HepG2 (cell line): ENCODE measurements around the gene PTPRD. TPM values are rescaled to one million over a fixed set of nuclear protein-coding genes. Genes with fewer than 3 reads are reported as not detected.

Source experiments
- ATAC-seq: fragments of 200-7000 bp; cut with Tn5 transposase; 3 replicates; pipeline ENCODE4 v1.9.1; 2020; ENCODE audit warnings: mild to moderate bottlenecking, moderate library complexity
- BruUV-seq: library from RNA; stranded (reverse); fragments of 400-500 nt; replicated peaks from 2 replicates; lab custom pipeline; 2021; lab: Mats Ljungman, UMichigan
- CTCF ChIA-PET: fragments of 300-600 bp; formaldehyde crosslinking; extraction: SDS; loops from one replicate; lab custom pipeline; 2021; ENCODE audit warnings: low total read pairs, inconsistent platforms, low intra/inter-chr PET ratio; lab: Yijun Ruan, JAX
- POLR2A ChIA-PET: fragments of 350-600 bp; sonication (Branson Sonifier 250); formaldehyde crosslinking; loops from one replicate; lab custom pipeline; 2020; ENCODE audit warnings: antibody characterized with exemption, inconsistent platforms; lab: Yijun Ruan, JAX
- DNase-seq: peaks from one replicate; pipeline ENCODE4 v3.0.0-alpha.2; 2015; ENCODE audit warnings: low spot score
- FAIRE-seq: peaks from 3 replicates; lab custom pipeline; 2011; peaks lifted over from hg19 to GRCh38; lab: Jason Lieb, UNC
- H2AFZ ChIP-seq: one replicate; pipeline ENCODE4 v1.6.1; 2011; ENCODE audit warnings: low read length, inconsistent platforms
- H3K27ac ChIP-seq: fragments of 300-600 bp; 3 replicates; pipeline ENCODE4 v1.8.0; 2011; ENCODE audit warnings: mixed run types, mild to moderate bottlenecking, mixed read lengths, low read length, inconsistent platforms; ENCODE audit not compliant: insufficient read depth; ENCODE audit errors: extremely low read length
- H3K27me3 ChIP-seq, 2 experiments: fragments of 200-600 bp in 1 of 2; 2 replicates in 1 of 2; 3 replicates in 1 of 2; pipeline versions ENCODE4 v1.6.0 to v1.8.0; 2011; ENCODE audit warnings: low read length in 2 of 2, mild to moderate bottlenecking in 2 of 2, moderate library complexity in 2 of 2, inconsistent platforms in 1 of 2; ENCODE audit not compliant: insufficient read depth in 2 of 2, control insufficient read depth in 1 of 2
- H3K36me3 ChIP-seq, 2 experiments: fragments of 200-600 bp in 1 of 2; replicated peaks in 1 of 2; 2 replicates in 1 of 2; 3 replicates in 1 of 2; pipeline versions ENCODE4 v1.5.1 to v1.8.0; 2011; ENCODE audit warnings: low read length in 2 of 2, inconsistent platforms in 1 of 2; ENCODE audit not compliant: insufficient read depth in 2 of 2, control insufficient read depth in 1 of 2
- H3K4me1 ChIP-seq: 2 replicates; pipeline ENCODE4 v1.5.1; 2012; ENCODE audit warnings: low read length, inconsistent platforms; ENCODE audit not compliant: insufficient read depth
- H3K4me2 ChIP-seq: 2 replicates; pipeline ENCODE4 v1.6.0; 2011; ENCODE audit warnings: low read depth, low read length, inconsistent platforms
- H3K4me3 ChIP-seq, 3 experiments: fragments of 200-600 bp in 1 of 3; sonication (generic), shearing (Covaris generic) in 1 of 3; replicated peaks in 1 of 3; 2 replicates each; pipeline ENCODE4 v1.5.1; 2011 to 2016; ENCODE audit warnings: low read length in 3 of 3, inconsistent platforms in 2 of 3, low read depth in 2 of 3, mild to moderate bottlenecking in 2 of 3, control low read depth in 1 of 3, mixed read lengths in 1 of 3; ENCODE audit not compliant: insufficient read depth in 1 of 3
- H3K79me2 ChIP-seq: one replicate; pipeline ENCODE4 v1.6.1; 2011; ENCODE audit warnings: low read length, inconsistent platforms; ENCODE audit not compliant: insufficient read depth
- H3K9ac ChIP-seq: 2 replicates; pipeline ENCODE4 v1.6.0; 2011; ENCODE audit warnings: mild to moderate bottlenecking, low read depth, low read length, inconsistent platforms; ENCODE audit not compliant: insufficient read depth
- H3K9me3 ChIP-seq: 2 replicates; pipeline ENCODE4 v1.5.1; 2012; ENCODE audit warnings: mild to moderate bottlenecking, low read length
- H4K20me1 ChIP-seq: 2 replicates; pipeline ENCODE4 v1.6.0; 2011; ENCODE audit warnings: inconsistent platforms, mild to moderate bottlenecking, low read length, moderate library complexity; ENCODE audit not compliant: insufficient read depth
- DR1 ChIP-seq: sonication (generic); formaldehyde crosslinking; IDR thresholded peaks from 2 replicates; pipeline ENCODE4 v1.8.0; 2021; ENCODE audit warnings: mild to moderate bottlenecking, missing genetic modification reagents, inconsistent platforms
- FOXP1 ChIP-seq, 2 experiments: fragments of 450-650 bp in 1 of 2; IDR thresholded peaks; 2 replicates each; pipeline ENCODE4 v1.6.1; 2017 to 2018; ENCODE audit warnings: antibody characterized with exemption in 1 of 2
- KDM3A ChIP-seq: IDR thresholded peaks from 2 replicates; pipeline ENCODE4 v1.6.1; 2018; ENCODE audit warnings: low read depth, missing compliant biosample characterization
- MEF2D ChIP-seq: sonication (generic); formaldehyde crosslinking; IDR thresholded peaks from 2 replicates; pipeline ENCODE4 v1.5.1; 2020; ENCODE audit warnings: mild to moderate bottlenecking, missing genetic modification reagents
- MXD4 ChIP-seq: IDR thresholded peaks from 2 replicates; pipeline ENCODE4 v1.6.1; 2016; ENCODE audit warnings: mild to moderate bottlenecking, missing biosample characterization, missing genetic modification reagents
- PHF8 ChIP-seq: sonication (generic); formaldehyde crosslinking; IDR thresholded peaks from 2 replicates; pipeline ENCODE4 v1.5.0; 2020; ENCODE audit warnings: missing genetic modification reagents
- SIX4 ChIP-seq: sonication (generic); formaldehyde crosslinking; IDR thresholded peaks from 2 replicates; pipeline ENCODE4 v1.4.0; 2020; ENCODE audit warnings: missing genetic modification reagents
- ZEB1 ChIP-seq: IDR thresholded peaks from 2 replicates; pipeline ENCODE4 v1.6.1; 2012; ENCODE audit warnings: mild to moderate bottlenecking, low read depth, inconsistent platforms; ENCODE audit not compliant: insufficient replicate concordance
- ZNF180 ChIP-seq: sonication (generic); formaldehyde crosslinking; IDR thresholded peaks from 2 replicates; pipeline ENCODE4 v1.4.0; 2020; ENCODE audit warnings: low read depth, missing genetic modification reagents, borderline replicate concordance
- ZNF512 ChIP-seq: sonication (generic); formaldehyde crosslinking; IDR thresholded peaks from 2 replicates; pipeline ENCODE4 v1.4.0; 2020; ENCODE audit warnings: mild to moderate bottlenecking, missing genetic modification reagents
- ZSCAN25 ChIP-seq: sonication (generic); formaldehyde crosslinking; IDR thresholded peaks from 2 replicates; pipeline ENCODE4 v1.8.0; 2022; ENCODE audit warnings: mild to moderate bottlenecking, missing genetic modification reagents
- WGBS: methylation state at CpG from one replicate; pipeline ENCODE4 v1.1.6; 2017; ENCODE audit warnings: low lambda C conversion rate; 5-methylcytosine and 5-hydroxymethylcytosine counted together
- in situ Hi-C: cut with HindIII; loops from 2 replicates; pipeline ENCODE4 v1.10.0; 2017; ENCODE audit warnings: low pct_unique_long_range_greater_than_20kb; ENCODE audit not compliant: extremely low pct_ligation_motif_present
- intact Hi-C: fragments of 100-400 bp; cut with micrococcal nuclease; formaldehyde crosslinking; loops from one replicate; pipeline ENCODE4 v1.10.0; 2022; ENCODE audit not compliant: unreplicated experiment
- polyA plus RNA-seq, 8 experiments: library from polyadenylated mRNA; depleted of rRNA in 3 of 8; stranded (reverse) in 7 of 8; unstranded in 1 of 8; fragments of >200 nt; fragmentation: Illumina TruSeq in 4 of 8; extraction: Trizol in 4 of 8; gene quantifications; 2 replicates each; pipeline versions ENCODE4 v1.2.1 to v1.2.3, GENCODE V29; 2011 to 2016; ENCODE audit warnings: low read depth in 4 of 8, missing spikeins in 1 of 8, mixed read lengths in 1 of 8; ENCODE audit not compliant: insufficient read depth in 1 of 8
- total RNA-seq, 5 experiments: library from RNA; depleted of rRNA; stranded (reverse); fragments of >200 nt; fragmentation: Illumina TruSeq; extraction: Trizol; gene quantifications; 2 replicates each; pipeline ENCODE4 v1.2.3, GENCODE V29; 2016; ENCODE audit warnings: low read depth in 1 of 5

PTPRD gene
- total and polyA plus RNA-seq, 2 of the 13 experiments (the other 11 are each of a cell fraction or from before 2014, with no cell fraction given): 0.05 TPM; not detected in 1

- POLR2A ChIA-PET: no interaction called here
- BruUV-seq: no TSS peak
- H3K4me3 ChIP-seq: no peak overlapping the region
- in situ Hi-C loops: no loop called here
- TF ChIP-seq FOXP1 (IDR thresholded peaks at IDR 0.05) (no peak), FOXP1 (CRISPR knock-in tag; IDR thresholded peaks at IDR 0.05) (no peak), SIX4 (CRISPR knock-in tag) (no peak), ZNF512 (CRISPR knock-in tag) (no peak), KDM3A (no peak), PHF8 (CRISPR knock-in tag) (no peak), ZSCAN25 (CRISPR knock-in tag) (no peak), DR1 (no peak), ZNF180 (CRISPR knock-in tag) (no peak), ZEB1 (no peak), MXD4 (CRISPR knock-in tag) (no peak), MEF2D (CRISPR knock-in tag) (no peak)
- no peaks in the 10 kb centered on the region for H3K4me1 ChIP-seq
- no peak for ATAC-seq
- H3K9ac ChIP-seq: no peak overlapping the region
- no peak for DNase-seq
- H3K4me2 ChIP-seq: no peak overlapping the region
- H3K27me3 ChIP-seq: no peaks in the 10 kb centered on the region
- FAIRE-seq: no peak
- H3K79me2 ChIP-seq: no peaks in the 10 kb centered on the region
- 1% methylated on average over 3 of the region's 3 CpGs for WGBS
- no peaks in the 10 kb centered on the region for H3K36me3 ChIP-seq
- CTCF ChIA-PET: no interaction called here
- H4K20me1 ChIP-seq: no peaks in the 10 kb centered on the region
- no peaks in the 10 kb centered on the region for H3K9me3 ChIP-seq
- H3K27ac ChIP-seq: no peak overlapping the region
- intact Hi-C loops: no loop called here
- H2AFZ ChIP-seq: no peak overlapping the region
These were observed 1880.3 kb downstream of the PTPRD start for GRCh38 chr9:8732367-8733075.
